Central memory CD4-positive, alpha-beta T cell (primary cell): Measurements from ENCODE around the gene PPFIBP1.
A peak's percentile ranks its signal among the peaks of the same experiment; 100 is the strongest.
"Not testable (repeated sequence)": the region's sequence is repeated elsewhere in the genome, so short reads cannot be mapped to it uniquely, and the experiment has no call there.

Source experiments
- DNase-seq: peaks from one replicate; pipeline ENCODE4 v3.0.0; 2022

PPFIBP1 gene

GRCh38 chr12:27631365-27631764 lies 107.4 kb downstream of the PPFIBP1 start:
- no peak for DNase-seq

- no peak for DNase-seq
Measured at GRCh38 chr12:27631813-27632491, 107.9 kb downstream of the PPFIBP1 start.

- no peak for DNase-seq
Measured at GRCh38 chr12:27635349-27635972, 111.5 kb downstream of the PPFIBP1 start.

GRCh38 chr12:27636569-27636968 lies 112.6 kb downstream of the PPFIBP1 start:
- DNase-seq: not testable (repeated sequence)

- no peak for DNase-seq
Measured at GRCh38 chr12:27637524-27637923, 113.5 kb downstream of the PPFIBP1 start.

GRCh38 chr12:27639265-27639664 lies 115.3 kb downstream of the PPFIBP1 start:
- no peak for DNase-seq

GRCh38 chr12:27640566-27641200 lies 116.7 kb downstream of the PPFIBP1 start:
- not testable (repeated sequence) for DNase-seq

GRCh38 chr12:27642361-27642760 lies 118.4 kb downstream of the PPFIBP1 start:
- DNase-seq: not testable (repeated sequence)

GRCh38 chr12:27642892-27643291 lies 118.9 kb downstream of the PPFIBP1 start:
- not testable (repeated sequence) for DNase-seq

GRCh38 chr12:27644158-27644845 lies 120.3 kb downstream of the PPFIBP1 start:
- DNase-seq: no peak

GRCh38 chr12:27645671-27646070 lies 121.7 kb downstream of the PPFIBP1 start:
- DNase-seq: no peak

- DNase-seq: no peak
Measured at GRCh38 chr12:27646149-27646548, 122.1 kb downstream of the PPFIBP1 start.

GRCh38 chr12:27650011-27650410 lies 126.0 kb downstream of the PPFIBP1 start:
- no peak for DNase-seq

- no peak for DNase-seq
Measured at GRCh38 chr12:27651201-27651600, 127.2 kb downstream of the PPFIBP1 start.

GRCh38 chr12:27652174-27652763 lies 128.3 kb downstream of the PPFIBP1 start:
- DNase-seq: peak; percentile 32

GRCh38 chr12:27653661-27654060 lies 129.7 kb downstream of the PPFIBP1 start:
- DNase-seq: no peak

- DNase-seq: not testable (repeated sequence)
Measured at GRCh38 chr12:27655476-27655875, 131.5 kb downstream of the PPFIBP1 start.

GRCh38 chr12:27657296-27657695 lies 133.3 kb downstream of the PPFIBP1 start:
- no peak for DNase-seq

GRCh38 chr12:27665704-27666103 lies 141.7 kb downstream of the PPFIBP1 start:
- no peak for DNase-seq

GRCh38 chr12:27666510-27666909 lies 142.5 kb downstream of the PPFIBP1 start:
- DNase-seq: no peak

GRCh38 chr12:27667540-27667939 lies 143.5 kb downstream of the PPFIBP1 start:
- DNase-seq: no peak

GRCh38 chr12:27672051-27672450 lies 148.0 kb downstream of the PPFIBP1 start:
- no peak for DNase-seq

- no peak for DNase-seq
Measured at GRCh38 chr12:27672643-27673042, 148.6 kb downstream of the PPFIBP1 start.
